Testis (tissue), 2 donors: Measurements from ENCODE around the gene CSRNP3.

Source experiments
- CTCF ChIP-seq, 3 experiments: fragments of 450-650 bp in 2 of 3; fragments of 200-600 bp in 1 of 3; sonication (generic) in 1 of 3; IDR thresholded peaks; one replicate each; pipeline ENCODE4 v1.5.1; 2016 to 2019; ENCODE audit warnings: antibody characterized with exemption in 3 of 3, mild to moderate bottlenecking in 2 of 3, moderate library complexity in 1 of 3
- POLR2A ChIP-seq: fragments of 450-650 bp; IDR thresholded peaks from one replicate; pipeline ENCODE4 v1.6.1; 2017; ENCODE audit warnings: antibody characterized with exemption, mild to moderate bottlenecking, moderate library complexity

GRCh38 chr2:165716091-165716490, 246.6 kb downstream of the CSRNP3 start:
- TF ChIP-seq CTCF (IDR thresholded peaks at IDR 0.05) (no peak), POLR2A (no peak)
